ENCODE results near the gene SLC22A23.

GRCh38 chr6:3427687-3428085 is 29.2 kb downstream of the SLC22A23 start:
- TF ChIP-seq EZH2 (IDR thresholded peaks at IDR 0.05; ENCODE audit: low read depth, unreplicated experiment), result no peak
- no peak for TF ChIP-seq CTCF (conservative IDR thresholded peaks at IDR 0.05; ENCODE audit: low read depth in 2 of 2)
- no peak for TF ChIP-seq EZH2phosphoT487 (IDR thresholded peaks at IDR 0.05; ENCODE audit: unreplicated experiment)
- no peak for TF ChIP-seq ZNF114 (CRISPR knock-in tag; IDR thresholded peaks at IDR 0.05)
- TF ChIP-seq REST (IDR thresholded peaks at IDR 0.05; ENCODE audit: unreplicated experiment), result no peak
- no peak for TF ChIP-seq JUNB (IDR thresholded peaks at IDR 0.05; ENCODE audit: unreplicated experiment)
